Panc1 (cell line): ENCODE data around the gene GFY. TPM values are rescaled to one million over a fixed set of nuclear protein-coding genes. Genes with fewer than 3 reads are reported as not detected.

Source experiments
- ATAC-seq: fragments of 200-7000 bp; cut with Tn5 transposase; 2 replicates; pipeline ENCODE4 v1.9.1; 2020; ENCODE audit warnings: mild to moderate bottlenecking, moderate library complexity
- BruUV-seq: library from RNA; stranded (reverse); fragments of 400-500 nt; replicated peaks from 2 replicates; lab custom pipeline; 2021; lab: Mats Ljungman, UMichigan
- CTCF ChIA-PET: fragments of 300-600 bp; sonication (Branson Sonifier 250); formaldehyde crosslinking; loops from one replicate; lab custom pipeline; 2022; ENCODE audit warnings: antibody characterized with exemption; lab: Charles Lee
- POLR2A ChIA-PET: fragments of 300-600 bp; sonication (Branson Sonifier 250); formaldehyde crosslinking; loops from one replicate; lab custom pipeline; 2022; ENCODE audit warnings: antibody characterized with exemption; lab: Charles Lee
- DNase-seq: peaks from one replicate; pipeline ENCODE4 v3.0.0-alpha.2; 2010; ENCODE audit warnings: low read depth, low spot score
- H3K27ac ChIP-seq: 2 replicates; pipeline ENCODE4 v1.5.1; 2011; ENCODE audit warnings: mild to moderate bottlenecking, low read length, inconsistent platforms
- H3K27me3 ChIP-seq: fragments of 200-500 bp; sonication (Bioruptor generic); 2 replicates; pipeline ENCODE4 v1.6.0; 2014; ENCODE audit warnings: low read length, inconsistent platforms; ENCODE audit not compliant: control insufficient read depth, insufficient read depth
- H3K36me3 ChIP-seq: fragments of 200-500 bp; sonication (Bioruptor generic); 2 replicates; pipeline ENCODE4 v1.5.1; 2014; ENCODE audit warnings: inconsistent platforms, mild to moderate bottlenecking, low read length, moderate library complexity; ENCODE audit not compliant: control insufficient read depth, insufficient read depth
- H3K4me1 ChIP-seq: 2 replicates; pipeline ENCODE4 v1.5.1; 2011; ENCODE audit warnings: inconsistent platforms, mild to moderate bottlenecking, low read length, moderate library complexity; ENCODE audit not compliant: control insufficient read depth, insufficient read depth
- H3K4me3 ChIP-seq, 2 experiments: 2 replicates each; pipeline ENCODE4 v1.5.1; 2011 to 2012; ENCODE audit warnings: low read depth in 2 of 2, low read length in 2 of 2, mild to moderate bottlenecking in 2 of 2, inconsistent platforms in 1 of 2, moderate library complexity in 1 of 2
- H3K9me3 ChIP-seq: fragments of 200-500 bp; sonication (Bioruptor generic); 2 replicates; pipeline ENCODE4 v1.5.1; 2014; ENCODE audit warnings: low read depth, mild to moderate bottlenecking, inconsistent platforms, low read length, moderate library complexity; ENCODE audit not compliant: control insufficient read depth, insufficient read depth
- CTCF ChIP-seq: fragments of 450-650 bp; IDR thresholded peaks from 2 replicates; pipeline ENCODE4 v1.5.1; 2017; ENCODE audit warnings: mild to moderate bottlenecking
- POLR2AphosphoS5 ChIP-seq: IDR thresholded peaks from 2 replicates; pipeline ENCODE4 v1.6.1; 2012; ENCODE audit warnings: mild to moderate bottlenecking, low read depth, low read length, moderate library complexity
- REST ChIP-seq, 2 experiments: IDR thresholded peaks; 2 replicates each; pipeline ENCODE4 v1.6.1; 2011 to 2012; ENCODE audit warnings: low read depth in 2 of 2, control low read depth in 1 of 2, low read length in 1 of 2, mild to moderate bottlenecking in 1 of 2, moderate library complexity in 1 of 2; ENCODE audit not compliant: insufficient read depth in 1 of 2
- SIN3A ChIP-seq: IDR thresholded peaks from 2 replicates; pipeline ENCODE4 v1.6.1; 2012; ENCODE audit warnings: low read depth, mild to moderate bottlenecking, low read length, moderate library complexity, borderline replicate concordance; ENCODE audit not compliant: insufficient read depth
- TCF7L2 ChIP-seq: IDR thresholded peaks from 2 replicates; pipeline ENCODE4 v1.6.1; 2011; ENCODE audit warnings: mild to moderate bottlenecking, low read depth, low read length, inconsistent platforms
- in situ Hi-C: cut with HindIII; loops from 2 replicates; pipeline ENCODE4 v1.10.0; 2016; ENCODE audit warnings: low sequenced_read_pairs, low pct_unique_long_range_greater_than_20kb
- intact Hi-C: fragments of 100-400 bp; cut with micrococcal nuclease; formaldehyde crosslinking; loops from one replicate; pipeline ENCODE4 v1.10.0; 2022; ENCODE audit not compliant: unreplicated experiment
- total RNA-seq: library from RNA; stranded (reverse); gene quantifications from one replicate; pipeline ENCODE4 v1.2.1, GENCODE V29; 2021; ENCODE audit not compliant: unreplicated experiment

Gene GFY
- total RNA-seq, 1 experiment from 2014 or later, result not detected

GRCh38 chr19:49415810-49416200 lies 9.4 kb upstream of the GFY start:
- ChIA-PET POLR2A (no interaction called here), CTCF (no interaction called here)
- Histone ChIP-seq H3K9me3 (no peaks in the 10 kb centered on the region), H3K4me3 (no peak overlapping the region), H3K36me3 (no peaks in the 10 kb centered on the region), H3K27me3 (0 out of 2 replicates have a peak, but pooled peaks cover 2% of the 10 kb centered on the region), H3K4me1 (no peaks in the 10 kb centered on the region), H3K27ac (no peak overlapping the region)
- in situ Hi-C loops, result no loop called here
- DNase-seq (no peak), ATAC-seq (no peak)
- TF ChIP-seq TCF7L2 (no peak), SIN3A (no peak), REST (IDR thresholded peaks at IDR 0.05; ENCODE audit: insufficient read depth in 1 of 2, low read depth in 2 of 2, low read length in 1 of 2) (no peak), POLR2AphosphoS5 (no peak), CTCF (no peak)
- BruUV-seq, result no TSS peak
- intact Hi-C loops, result no loop called here

- BruUV-seq, result no TSS peak
- CTCF ChIA-PET, result no interaction called here
These were observed 8.1 kb upstream of the GFY start for GRCh38 chr19:49417088-49417487.

More at GRCh38 chr19:49417088-49417487, 8.1 kb upstream of the GFY start:
- no peak for TF ChIP-seq REST (IDR thresholded peaks at IDR 0.05; ENCODE audit: insufficient read depth in 1 of 2, low read depth in 2 of 2, low read length in 1 of 2)
- no peak for TF ChIP-seq TCF7L2
- no peak for TF ChIP-seq SIN3A
- TF ChIP-seq POLR2AphosphoS5, result no peak
- TF ChIP-seq CTCF, result no peak
- Histone ChIP-seq H3K36me3 (no peaks in the 10 kb centered on the region), H3K27ac (no peak overlapping the region), H3K9me3 (no peaks in the 10 kb centered on the region), H3K4me1 (no peaks in the 10 kb centered on the region), H3K27me3 (peaks cover 10% of the 10 kb centered on the region), H3K4me3 (no peak overlapping the region)
- intact Hi-C loops (no loop called here), in situ Hi-C loops (no loop called here)
- DNase-seq (no peak), ATAC-seq (no peak)
- POLR2A ChIA-PET, result no interaction called here
